ENCODE data around the gene CDH2. TPM values are rescaled to one million over a fixed set of nuclear protein-coding genes. Genes with fewer than 3 reads are reported as not detected.
A peak's percentile ranks its signal among the peaks of the same experiment; 100 is the strongest.

Gene CDH2
- total RNA-seq, 1 donor from 2014 or later = 363 TPM

- no peak overlapping the region for H3K4me3 Mint-ChIP-seq (ENCODE audit: unreplicated experiment)
- Histone ChIP-seq H3K9ac (ENCODE audit: low read length) (no peak overlapping the region), H3K4me1 (ENCODE audit: insufficient read depth, low read length) (peaks cover 3% of the 10 kb centered on the region), H3K27me3 (ENCODE audit: insufficient read depth, low read length) (no peaks in the 10 kb centered on the region), H3K9me3 (ENCODE audit: insufficient read depth, low read depth, low read length) (no peaks in the 10 kb centered on the region), H3K36me3 (ENCODE audit: insufficient read depth, low read length) (peaks cover 20% of the 10 kb centered on the region), H3K79me2 (ENCODE audit: insufficient read depth, low read length) (peaks cover 7% of the 10 kb centered on the region), H4K20me1 (ENCODE audit: insufficient read depth, low read length) (peaks cover 4% of the 10 kb centered on the region), H3K4me3 (ENCODE audit: insufficient read depth, low read depth, low read length) (no peak overlapping the region), H3K4me2 (ENCODE audit: low read length) (no peak overlapping the region), H3K27ac (ENCODE audit: low read depth, low read length) (no peak overlapping the region), H2AFZ (ENCODE audit: low read depth, low read length) (no peak overlapping the region)
- no peak for TF ChIP-seq CTCF (IDR thresholded peaks at IDR 0.05; ENCODE audit: insufficient read depth, low read depth, low read length)
- no peak for TF ChIP-seq EZH2 (IDR thresholded peaks at IDR 0.05; ENCODE audit: insufficient read depth, low read length)
- H3K9me3 Mint-ChIP-seq (ENCODE audit: unreplicated experiment) = no peaks in the 10 kb centered on the region
- peaks cover 6% of the 10 kb centered on the region for H3K36me3 Mint-ChIP-seq (ENCODE audit: low read depth, unreplicated experiment)
- FAIRE-seq = no peak
- DNase-seq (ENCODE audit: low read depth) = peak; percentile 29
- no peaks in the 10 kb centered on the region for H3K27me3 Mint-ChIP-seq (ENCODE audit: low read depth, unreplicated experiment)
- peaks cover 23% of the 10 kb centered on the region for H3K4me1 Mint-ChIP-seq (ENCODE audit: low read depth, unreplicated experiment)
- no peak overlapping the region for H3K27ac Mint-ChIP-seq (ENCODE audit: unreplicated experiment)
These were observed 227.9 kb downstream of the CDH2 start for GRCh38 chr18:27948986-27949385.

GRCh38 chr18:27942706-27943105, 234.2 kb downstream of the CDH2 start:
- Histone ChIP-seq H3K79me2 (ENCODE audit: insufficient read depth, low read length) (no peaks in the 10 kb centered on the region), H2AFZ (ENCODE audit: low read depth, low read length) (no peak overlapping the region), H3K9ac (ENCODE audit: low read length) (no peak overlapping the region), H3K4me1 (ENCODE audit: insufficient read depth, low read length) (peaks cover 15% of the 10 kb centered on the region), H4K20me1 (ENCODE audit: insufficient read depth, low read length) (no peaks in the 10 kb centered on the region), H3K27ac (ENCODE audit: low read depth, low read length) (peak overlapping the region; percentile 30), H3K36me3 (ENCODE audit: insufficient read depth, low read length) (no peaks in the 10 kb centered on the region), H3K9me3 (ENCODE audit: insufficient read depth, low read depth, low read length) (no peaks in the 10 kb centered on the region), H3K4me3 (ENCODE audit: insufficient read depth, low read depth, low read length) (no peak overlapping the region), H3K4me2 (ENCODE audit: low read length) (peak overlapping the region; percentile 19), H3K27me3 (ENCODE audit: insufficient read depth, low read length) (no peaks in the 10 kb centered on the region)
- peak; percentile 85 for DNase-seq (ENCODE audit: low read depth)
- no peak for TF ChIP-seq EZH2 (IDR thresholded peaks at IDR 0.05; ENCODE audit: insufficient read depth, low read length)
- no peak for TF ChIP-seq CTCF (IDR thresholded peaks at IDR 0.05; ENCODE audit: insufficient read depth, low read depth, low read length)
- Mint-ChIP-seq H3K27me3 (ENCODE audit: low read depth, unreplicated experiment) (no peaks in the 10 kb centered on the region), H3K4me3 (ENCODE audit: unreplicated experiment) (no peak overlapping the region), H3K4me1 (ENCODE audit: low read depth, unreplicated experiment) (peaks cover 12% of the 10 kb centered on the region), H3K9me3 (ENCODE audit: unreplicated experiment) (no peaks in the 10 kb centered on the region), H3K27ac (ENCODE audit: unreplicated experiment) (peak overlapping the region; percentile 77), H3K36me3 (ENCODE audit: low read depth, unreplicated experiment) (peaks cover 4% of the 10 kb centered on the region)
- FAIRE-seq = no peak

- H3K4me1 ChIP-seq (ENCODE audit: insufficient read depth, low read length) = no peaks in the 10 kb centered on the region
- no peak overlapping the region for H2AFZ ChIP-seq (ENCODE audit: low read depth, low read length)
- H3K4me1 Mint-ChIP-seq (ENCODE audit: low read depth, unreplicated experiment) = peaks cover 4% of the 10 kb centered on the region
- H3K9me3 ChIP-seq (ENCODE audit: insufficient read depth, low read depth, low read length) = no peaks in the 10 kb centered on the region
- DNase-seq (ENCODE audit: low read depth) (no peak), FAIRE-seq (no peak)
- no peaks in the 10 kb centered on the region for H3K36me3 ChIP-seq (ENCODE audit: insufficient read depth, low read length)
- peaks cover under 1% of the 10 kb centered on the region for H3K36me3 Mint-ChIP-seq (ENCODE audit: low read depth, unreplicated experiment)
- H4K20me1 ChIP-seq (ENCODE audit: insufficient read depth, low read length) = no peaks in the 10 kb centered on the region
- H3K27me3 ChIP-seq (ENCODE audit: insufficient read depth, low read length) = no peaks in the 10 kb centered on the region
- H3K79me2 ChIP-seq (ENCODE audit: insufficient read depth, low read length) = no peaks in the 10 kb centered on the region
- H3K9me3 Mint-ChIP-seq (ENCODE audit: unreplicated experiment) = no peaks in the 10 kb centered on the region
- no peak overlapping the region for H3K9ac ChIP-seq (ENCODE audit: low read length)
- no peaks in the 10 kb centered on the region for H3K27me3 Mint-ChIP-seq (ENCODE audit: low read depth, unreplicated experiment)
- H3K4me3 Mint-ChIP-seq (ENCODE audit: unreplicated experiment) = no peak overlapping the region
- H3K27ac ChIP-seq (ENCODE audit: low read depth, low read length) = no peak overlapping the region
- no peak overlapping the region for H3K4me2 ChIP-seq (ENCODE audit: low read length)
- no peak overlapping the region for H3K4me3 ChIP-seq (ENCODE audit: insufficient read depth, low read depth, low read length)
- TF ChIP-seq EZH2 (IDR thresholded peaks at IDR 0.05; ENCODE audit: insufficient read depth, low read length) (no peak), CTCF (IDR thresholded peaks at IDR 0.05; ENCODE audit: insufficient read depth, low read depth, low read length) (no peak)
- H3K27ac Mint-ChIP-seq (ENCODE audit: unreplicated experiment) = no peak overlapping the region
These were observed 245.4 kb downstream of the CDH2 start for GRCh38 chr18:27931535-27931934.
